H1 (cell line): ENCODE results near the gene MATN1. TPM values are rescaled to one million over a fixed set of nuclear protein-coding genes. Genes with fewer than 3 reads are reported as not detected.

Experiments
- CTCF ChIA-PET: fragments of 300-600 bp; sonication (Branson Sonifier 250); formaldehyde crosslinking; loops from one replicate; lab custom pipeline; 2021; ENCODE audit not compliant: partially characterized antibody; lab: Charles Lee
- POLR2A ChIA-PET: fragments of 300-600 bp; sonication (Branson Sonifier 250); formaldehyde crosslinking; loops from one replicate; lab custom pipeline; 2021; ENCODE audit warnings: inconsistent platforms; ENCODE audit not compliant: partially characterized antibody; lab: Charles Lee
- DNase-seq, 2 experiments: peaks; one replicate each; pipeline versions ENCODE4 v3.0.0 to v3.0.0-alpha.2; 2010 to 2022; ENCODE audit warnings: low spot score in 2 of 2, low read depth in 1 of 2, mixed read lengths in 1 of 2
- FAIRE-seq: peaks from 2 replicates; lab custom pipeline; 2011; peaks lifted over from hg19 to GRCh38; lab: Jason Lieb, UNC
- H2AFZ ChIP-seq: 2 replicates; pipeline ENCODE4 v1.8.1; 2012; ENCODE audit warnings: low read length, inconsistent platforms
- H2AK5ac ChIP-seq: 2 replicates; pipeline ENCODE4 v1.6.1; 2013; ENCODE audit warnings: low read depth, low read length
- H2BK120ac ChIP-seq: replicated peaks from 2 replicates; pipeline ENCODE3; 2013; ENCODE audit warnings: low read depth, low read length, inconsistent platforms
- H2BK12ac ChIP-seq: 2 replicates; pipeline ENCODE4 v1.6.1; 2013; ENCODE audit warnings: low read depth, low read length
- H2BK15ac ChIP-seq: 2 replicates; pipeline ENCODE4 v1.6.1; 2013; ENCODE audit warnings: low read length
- H2BK20ac ChIP-seq: 2 replicates; pipeline ENCODE4 v1.6.1; 2013; ENCODE audit warnings: low read length
- H2BK5ac ChIP-seq: 2 replicates; pipeline ENCODE4 v1.6.1; 2013; ENCODE audit warnings: low read depth, low read length
- H3K14ac ChIP-seq: 2 replicates; pipeline ENCODE4 v1.6.1; 2013; ENCODE audit warnings: inconsistent platforms; ENCODE audit not compliant: insufficient read length
- H3K18ac ChIP-seq: 2 replicates; pipeline ENCODE4 v1.6.1; 2013; ENCODE audit warnings: low read length; ENCODE audit errors: extremely low read depth
- H3K23ac ChIP-seq: 2 replicates; pipeline ENCODE4 v1.6.1; 2013; ENCODE audit warnings: inconsistent platforms; ENCODE audit not compliant: insufficient read length
- H3K23me2 ChIP-seq: 2 replicates; pipeline ENCODE4 v1.6.1; 2013; ENCODE audit warnings: low read depth, low read length
- H3K27ac ChIP-seq: 2 replicates; pipeline ENCODE4 v1.6.1; 2011; ENCODE audit warnings: low read depth, low read length, inconsistent platforms
- H3K27me3 ChIP-seq, 4 experiments: replicated peaks in 1 of 4; 1 replicate in 1 of 4; 2 replicates in 3 of 4; pipeline versions ENCODE4 v1.6.1 to v1.8.1; 2011 to 2013; ENCODE audit warnings: low read length in 3 of 4, mild to moderate bottlenecking in 3 of 4, inconsistent platforms in 2 of 4, mixed read lengths in 2 of 4, moderate library complexity in 1 of 4; ENCODE audit not compliant: control insufficient read depth in 3 of 4, insufficient read depth in 3 of 4; ENCODE audit errors: extremely low read depth in 1 of 4
- H3K36me3 ChIP-seq, 4 experiments: 2 replicates each; pipeline versions ENCODE4 v1.6.1 to v1.8.1; 2011 to 2013; ENCODE audit warnings: mild to moderate bottlenecking in 4 of 4, low read length in 3 of 4, moderate library complexity in 2 of 4, control low read depth in 1 of 4, inconsistent platforms in 1 of 4; ENCODE audit not compliant: insufficient read depth in 4 of 4, control insufficient read depth in 2 of 4
- H3K4ac ChIP-seq: replicated peaks from 2 replicates; pipeline ENCODE3; 2013; ENCODE audit warnings: low read length, low read depth, mixed read lengths, inconsistent platforms; ENCODE audit not compliant: insufficient read length
- H3K4me1 ChIP-seq, 4 experiments: replicated peaks in 1 of 4; 1 replicate in 1 of 4; 2 replicates in 3 of 4; pipeline versions ENCODE4 v1.6.1 to v1.8.1; 2011 to 2013; ENCODE audit warnings: low read length in 3 of 4, inconsistent platforms in 2 of 4, mixed read lengths in 1 of 4; ENCODE audit not compliant: insufficient read depth in 4 of 4, control insufficient read depth in 3 of 4
- H3K4me2 ChIP-seq, 2 experiments: 2 replicates each; pipeline versions ENCODE4 v1.6.1 to v1.8.1; 2011 to 2013; ENCODE audit warnings: low read depth in 2 of 2, low read length in 2 of 2, control low read depth in 1 of 2, inconsistent platforms in 1 of 2, mild to moderate bottlenecking in 1 of 2; ENCODE audit not compliant: insufficient read depth in 1 of 2
- H3K4me3 ChIP-seq, 4 experiments: fragments of 200-600, 300-600 bp in 1 of 4; sonication (generic), shearing (Covaris generic), sonication (Bioruptor Twin) in 1 of 4; 2 replicates each; pipeline versions ENCODE4 v1.5.1 to v1.8.1; 2011 to 2016; ENCODE audit warnings: low read length in 4 of 4, low read depth in 3 of 4, control low read depth in 2 of 4, inconsistent platforms in 2 of 4, mild to moderate bottlenecking in 2 of 4, mixed read lengths in 1 of 4, moderate library complexity in 1 of 4; ENCODE audit not compliant: insufficient read depth in 2 of 4; ENCODE audit errors: extremely low read depth in 1 of 4
- H3K56ac ChIP-seq: replicated peaks from 2 replicates; pipeline ENCODE3; 2013; ENCODE audit warnings: low read depth, mild to moderate bottlenecking, mixed read lengths, low read length, inconsistent platforms; ENCODE audit not compliant: insufficient read length
- H3K79me1 ChIP-seq: 2 replicates; pipeline ENCODE4 v1.6.1; 2013; ENCODE audit warnings: low read depth, low read length, control low read depth
- H3K79me2 ChIP-seq, 2 experiments: 2 replicates each; pipeline versions ENCODE4 v1.6.1 to v1.8.1; 2012 to 2013; ENCODE audit warnings: low read length in 2 of 2, mild to moderate bottlenecking in 2 of 2, inconsistent platforms in 1 of 2; ENCODE audit not compliant: insufficient read depth in 2 of 2, control insufficient read depth in 1 of 2
- H3K9ac ChIP-seq, 4 experiments: replicated peaks in 1 of 4; 1 replicate in 1 of 4; 2 replicates in 3 of 4; pipeline versions ENCODE4 v1.6.1 to v1.8.1; 2011 to 2013; ENCODE audit warnings: low read depth in 3 of 4, low read length in 3 of 4, control low read depth in 2 of 4, mild to moderate bottlenecking in 2 of 4, moderate library complexity in 2 of 4, inconsistent platforms in 1 of 4; ENCODE audit errors: extremely low read depth in 1 of 4
- H3K9me3 ChIP-seq, 2 experiments: 2 replicates each; pipeline versions ENCODE4 v1.6.1 to v1.8.1; 2012 to 2013; ENCODE audit warnings: mild to moderate bottlenecking in 2 of 2, moderate library complexity in 2 of 2, control low read depth in 1 of 2, inconsistent platforms in 1 of 2, low read depth in 1 of 2, low read length in 1 of 2, mixed read lengths in 1 of 2; ENCODE audit not compliant: insufficient read depth in 2 of 2
- H4K20me1 ChIP-seq, 2 experiments: replicated peaks in 1 of 2; 2 replicates each; pipeline versions ENCODE3 to v1.8.1; 2011 to 2013; ENCODE audit warnings: inconsistent platforms in 2 of 2, low read length in 2 of 2, mild to moderate bottlenecking in 1 of 2; ENCODE audit not compliant: insufficient read depth in 2 of 2, control insufficient read depth in 1 of 2
- H4K5ac ChIP-seq: 2 replicates; pipeline ENCODE4 v1.6.1; 2013; ENCODE audit warnings: low read length, low read depth, mixed read lengths, inconsistent platforms; ENCODE audit not compliant: insufficient read length
- H4K8ac ChIP-seq: 2 replicates; pipeline ENCODE4 v1.8.0; 2013; ENCODE audit warnings: mild to moderate bottlenecking, moderate library complexity, low read length, inconsistent platforms; ENCODE audit not compliant: insufficient read depth; ENCODE audit errors: extremely low read depth
- H4K91ac ChIP-seq: replicated peaks from 2 replicates; pipeline ENCODE3; 2013; ENCODE audit warnings: low read length, mixed read lengths, inconsistent platforms; ENCODE audit not compliant: insufficient read length
- ASH2L ChIP-seq: fragments of 200-600, 300-600 bp; sonication (generic); IDR thresholded peaks from one replicate; pipeline ENCODE4 v1.7.1; 2017; ENCODE audit warnings: low read length
- BCL11A ChIP-seq, 2 experiments: IDR thresholded peaks; one replicate each; pipeline ENCODE4 v1.6.1; 2011; ENCODE audit warnings: low read depth in 2 of 2, low read length in 2 of 2, mild to moderate bottlenecking in 2 of 2
- CTBP2 ChIP-seq: IDR thresholded peaks from 2 replicates; pipeline ENCODE4 v1.7.0; 2011; ENCODE audit warnings: borderline replicate concordance, mild to moderate bottlenecking, moderate library complexity, mixed read lengths, low read length; ENCODE audit not compliant: insufficient read depth, insufficient read length
- HDAC2 ChIP-seq, 2 experiments: fragments of 300-600 bp in 1 of 2; sonication (generic) in 1 of 2; IDR thresholded peaks; 2 replicates each; pipeline ENCODE4 v1.6.1; 2011 to 2012; ENCODE audit warnings: low read depth in 2 of 2, low read length in 2 of 2, mild to moderate bottlenecking in 2 of 2, moderate library complexity in 2 of 2, borderline replicate concordance in 1 of 2, inconsistent platforms in 1 of 2
- RNF2 ChIP-seq: fragments of 200-900, 300-1000 bp; sonication (generic); IDR thresholded peaks from 2 replicates; pipeline ENCODE4 v1.7.1; 2016; ENCODE audit warnings: borderline replicate concordance, low read depth, mild to moderate bottlenecking, antibody characterized with exemption, low read length; ENCODE audit not compliant: poor library complexity, severe bottlenecking; ENCODE audit errors: missing control alignments
- SIRT6 ChIP-seq: IDR thresholded peaks from one replicate; pipeline ENCODE4 v1.7.1; 2012; ENCODE audit warnings: low read length, inconsistent platforms
- SP4 ChIP-seq: IDR thresholded peaks from 2 replicates; pipeline ENCODE4 v1.6.1; 2012; ENCODE audit warnings: low read length, inconsistent platforms
- SUZ12 ChIP-seq: fragments of 200-600 bp; sonication (generic); IDR thresholded peaks from 2 replicates; pipeline ENCODE4 v1.6.1; 2012; ENCODE audit warnings: mild to moderate bottlenecking, inconsistent platforms, low read length, moderate library complexity, mixed read lengths
- TAF1 ChIP-seq: IDR thresholded peaks from 2 replicates; pipeline ENCODE4 v1.6.1; 2011; ENCODE audit warnings: mild to moderate bottlenecking, low read depth, low read length
- WGBS, 2 experiments: shearing (Covaris generic) in 1 of 2; methylation state at CpG; one replicate each; pipeline versions ENCODE4 v1.1.6 to v1.1.7; 2013 to 2015; ENCODE audit warnings: low lambda C conversion rate in 2 of 2, mixed read lengths in 2 of 2, inconsistent platforms in 1 of 2, low coverage in 1 of 2, missing lambda C conversion rate in 1 of 2; ENCODE audit not compliant: insufficient replicate concordance in 2 of 2, insufficient coverage in 1 of 2, insufficient read length in 1 of 2; ENCODE audit errors: extremely low coverage in 1 of 2, missing lambda C conversion rate in 1 of 2; 5-methylcytosine and 5-hydroxymethylcytosine counted together
- polyA plus RNA-seq, 7 experiments: library from polyadenylated mRNA; depleted of rRNA in 3 of 7; stranded (reverse) in 5 of 7; unstranded in 2 of 7; fragments of >200 nt in 5 of 7; fragments of 200-250 nt in 2 of 7; gene quantifications; 1 replicate in 5 of 7; 2 replicates in 1 of 7; 4 replicates in 1 of 7; pipeline versions ENCODE4 v1.2.1 to v1.2.3, GENCODE V29; 2011 to 2013; ENCODE audit warnings: missing spikeins in 2 of 7, mixed read lengths in 2 of 7
- total RNA-seq: library from RNA; stranded (reverse); fragmentation: NEBNext Ultra II Directional; extraction: Animal tissue kit (Norgen Biotek cat#: 25700); gene quantifications from 2 replicates; pipeline ENCODE4 v1.2.1, GENCODE V29; 2021
- TF ChIP-seq, protein P1 (sequence below): IDR thresholded peaks from 2 replicates; pipeline ENCODE4 v1.6.1; 2012; ENCODE audit warnings: inconsistent platforms

Gene MATN1
- total and polyA plus RNA-seq, 2 of the 8 experiments (the other 6 are each of a cell fraction or from before 2014, with no cell fraction given), result 0.12 to 0.28 TPM

DNA sequence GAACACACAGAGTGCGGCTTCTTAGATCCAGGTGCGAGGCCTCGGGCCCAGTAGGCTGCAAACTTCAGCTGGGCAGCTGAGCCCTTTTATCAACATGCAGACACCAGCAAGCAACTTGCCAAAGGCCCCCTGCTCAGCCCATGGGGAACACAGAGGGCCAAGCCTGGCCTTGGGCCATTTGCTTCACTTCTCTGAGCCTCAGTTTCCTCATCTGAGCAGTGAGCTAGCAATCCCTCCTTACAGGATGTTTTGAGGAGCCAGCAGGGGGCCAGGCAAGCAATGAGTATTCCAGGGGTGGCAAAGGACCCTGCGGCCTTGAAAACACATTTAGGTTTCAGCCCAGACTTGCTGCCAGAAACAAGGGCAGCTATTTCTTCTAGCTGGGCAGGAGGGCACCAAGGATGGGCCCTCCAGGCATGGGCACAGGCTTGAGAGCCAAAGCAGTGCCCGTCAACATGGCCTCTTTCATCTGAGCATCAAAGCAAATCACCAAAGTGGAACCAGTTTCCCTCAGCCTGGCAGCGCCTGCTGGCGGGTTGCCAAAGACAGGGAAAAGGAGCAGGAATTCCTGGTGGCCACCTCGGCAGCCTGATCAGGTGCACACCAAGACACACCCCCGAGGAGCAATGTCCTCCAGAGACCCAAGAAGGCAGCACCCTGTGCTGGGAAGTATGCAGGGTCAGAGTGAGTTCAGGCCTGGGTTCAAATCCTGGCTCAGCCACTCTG is 1.4 kb downstream of the MATN1 start:
- Histone ChIP-seq H3K36me3 (no peaks in the 10 kb centered on the region), H4K20me1 (no peaks in the 10 kb centered on the region), H3K9me3 (no peaks in the 10 kb centered on the region), H3K14ac (no peak overlapping the region), H3K23ac (no peak overlapping the region)
- POLR2A ChIA-PET, result no interaction called here
- 97% methylated on average over 9 of the region's 9 CpGs; no CpG with 5 or more reads in 1 of the 2 experiments for WGBS, 2 experiments
- TF ChIP-seq ASH2L, result no peak
- TF ChIP-seq RNF2, result no peak
- no peak for TF ChIP-seq CTBP2
- TF ChIP-seq TAF1, result no peak
- no peak for TF ChIP-seq HDAC2 (IDR thresholded peaks at IDR 0.05; ENCODE audit: borderline replicate concordance in 1 of 2, low read depth in 2 of 2, low read length in 2 of 2)
- no peak for TF ChIP-seq SP4
- TF ChIP-seq, protein P1, sequence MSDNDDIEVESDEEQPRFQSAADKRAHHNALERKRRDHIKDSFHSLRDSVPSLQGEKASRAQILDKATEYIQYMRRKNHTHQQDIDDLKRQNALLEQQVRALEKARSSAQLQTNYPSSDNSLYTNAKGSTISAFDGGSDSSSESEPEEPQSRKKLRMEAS, result no peak
- no peak for TF ChIP-seq SUZ12
- TF ChIP-seq SIRT6, result no peak
- TF ChIP-seq BCL11A (IDR thresholded peaks at IDR 0.05; ENCODE audit: low read depth in 2 of 2, low read length in 2 of 2), result no peak
- TF ChIP-seq, all 59 proteins: peak for 0
- Histone ChIP-seq H3K18ac (no peak overlapping the region), H2BK20ac (no peak overlapping the region), H3K4ac (no peak overlapping the region), H2BK15ac (0 out of 2 replicates have a peak overlapping the region, but pooled peaks have one; percentile 61), H2BK5ac (no peak overlapping the region), H2AK5ac (no peak overlapping the region), H4K5ac (no peak overlapping the region), H4K8ac (no peak overlapping the region), H3K4me3 (no peak overlapping the region), H3K56ac (no peak overlapping the region), H2BK120ac (no peak overlapping the region), H3K79me2 (no peaks in the 10 kb centered on the region), H3K79me1 (no peaks in the 10 kb centered on the region), H4K91ac (no peak overlapping the region), H2BK12ac (no peak overlapping the region), H2AFZ (no peak overlapping the region), H3K9ac (no peak overlapping the region), H3K4me1 (peaks cover 0 to 4% (median 1%) of the 10 kb centered on the region in 4 experiments; a peak in 4 of 7 replicates), H3K27me3 (no peaks in the 10 kb centered on the region; a peak in 1 of 7 replicates), H3K27ac (no peak overlapping the region), H3K23me2 (peaks cover 6% of the 10 kb centered on the region; the same call in 1 of the 2 replicates), H3K4me2 (no peak overlapping the region)
- DNase-seq (no peak), FAIRE-seq (no peak)
- CTCF ChIA-PET, result interaction anchor here (0.6 to 55.1 kb wide), 7 partner anchors 44 to 198 kb away, joined by 3 to 1640 read pairs (median 24); partner anchors contain the start of genes LAPTM5 and SDC3
